Middle frontal gyrus (tissue), 1 donor: ENCODE measurements around the gene EFNA4.
A peak's percentile ranks its signal among the peaks of the same experiment; 100 is the strongest.

ENCODE experiments used
- DNase-seq: peaks from one replicate; pipeline ENCODE4 v3.0.0-alpha.2; 2015; ENCODE audit warnings: low spot score; ENCODE audit errors: extremely low spot score

The EFNA4 gene

DNA sequence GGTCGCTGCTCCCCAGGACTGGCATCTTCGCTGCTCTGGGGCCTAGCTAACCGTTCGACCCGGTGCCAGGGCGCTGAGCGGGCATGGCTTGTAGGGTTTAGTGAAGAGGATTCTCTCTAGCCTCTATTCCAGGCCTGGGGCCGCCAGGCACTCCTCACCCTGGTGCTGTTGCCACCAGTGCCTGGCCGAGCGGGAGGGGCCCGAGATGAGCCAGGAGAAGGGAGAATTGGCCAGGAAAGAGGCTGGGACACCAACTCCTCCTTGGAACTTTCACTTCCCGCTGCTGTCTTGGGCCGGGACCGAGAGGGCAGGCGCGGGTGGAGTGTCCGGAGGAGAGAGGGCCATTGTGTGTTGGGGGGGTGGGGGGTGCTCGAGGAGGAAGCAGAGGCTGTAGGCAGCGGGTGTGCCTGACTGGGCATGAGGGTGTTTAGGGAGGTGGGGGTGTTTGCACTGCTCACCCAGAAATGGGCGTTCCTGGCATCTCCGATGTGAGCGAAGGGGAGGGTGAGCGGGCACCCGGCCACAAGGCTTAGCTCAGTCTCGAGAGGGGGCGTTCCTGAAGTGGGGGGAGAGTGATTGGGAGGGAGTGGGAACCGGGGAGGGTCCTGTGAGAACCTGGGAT lies 11.7 kb upstream of the EFNA4 start:
- no peak for DNase-seq

GRCh38 chr1:155052439-155053395 lies 10.8 kb upstream of the EFNA4 start:
- no peak for DNase-seq

- no peak for DNase-seq
Observed at GRCh38 chr1:155053531-155054105, 9.9 kb upstream of the EFNA4 start.

DNA sequence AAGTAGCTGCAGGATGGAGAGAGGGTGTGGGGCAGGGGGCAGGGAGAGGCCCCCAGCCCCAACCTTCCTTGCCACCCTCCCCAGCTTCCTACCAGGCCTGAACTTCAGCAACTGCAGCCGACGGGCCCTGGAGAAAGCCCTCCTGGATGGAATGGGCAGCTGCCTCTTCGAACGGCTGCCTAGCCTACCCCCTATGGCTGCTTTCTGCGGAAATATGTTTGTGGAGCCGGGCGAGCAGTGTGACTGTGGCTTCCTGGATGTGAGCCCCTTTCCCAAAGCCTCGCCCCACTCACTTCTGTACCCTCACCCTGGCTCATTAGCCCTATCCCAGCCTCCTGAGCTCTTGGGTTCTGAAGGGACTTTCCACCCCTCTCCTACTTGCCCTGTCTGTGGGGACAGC lies 6.4 kb upstream of the EFNA4 start:
- no peak for DNase-seq

- no peak for DNase-seq
Observed at GRCh38 chr1:155057788-155058211, 5.7 kb upstream of the EFNA4 start.

DNA sequence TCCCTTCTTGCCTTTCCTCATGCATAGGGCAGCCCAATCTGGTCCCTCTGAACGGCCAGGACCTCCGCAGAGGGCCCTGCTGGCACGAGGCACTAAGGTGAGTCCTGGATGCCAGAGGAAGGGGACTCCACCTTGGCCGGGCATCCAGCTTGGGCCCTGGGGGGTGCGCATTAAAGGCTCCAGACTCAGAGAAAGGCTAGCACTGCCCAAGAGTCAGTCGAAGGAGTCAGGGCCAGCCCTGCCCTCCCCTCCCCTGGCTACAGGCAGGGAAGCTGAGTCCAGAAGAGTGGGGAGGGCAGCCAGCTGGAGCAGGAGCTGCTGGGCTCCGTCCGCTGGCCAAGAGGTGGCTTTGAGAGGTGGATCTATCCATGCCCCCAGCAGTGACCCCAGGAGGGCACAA lies 2.8 kb upstream of the EFNA4 start:
- no peak for DNase-seq

GRCh38 chr1:155061381-155062150 lies 2.0 kb upstream of the EFNA4 start:
- DNase-seq = no peak

- DNase-seq = no peak
Observed at GRCh38 chr1:155062151-155062686, 1.3 kb upstream of the EFNA4 start.

- DNase-seq = no peak
Observed at GRCh38 chr1:155062702-155063411, 683 bp upstream of the EFNA4 start.

DNA sequence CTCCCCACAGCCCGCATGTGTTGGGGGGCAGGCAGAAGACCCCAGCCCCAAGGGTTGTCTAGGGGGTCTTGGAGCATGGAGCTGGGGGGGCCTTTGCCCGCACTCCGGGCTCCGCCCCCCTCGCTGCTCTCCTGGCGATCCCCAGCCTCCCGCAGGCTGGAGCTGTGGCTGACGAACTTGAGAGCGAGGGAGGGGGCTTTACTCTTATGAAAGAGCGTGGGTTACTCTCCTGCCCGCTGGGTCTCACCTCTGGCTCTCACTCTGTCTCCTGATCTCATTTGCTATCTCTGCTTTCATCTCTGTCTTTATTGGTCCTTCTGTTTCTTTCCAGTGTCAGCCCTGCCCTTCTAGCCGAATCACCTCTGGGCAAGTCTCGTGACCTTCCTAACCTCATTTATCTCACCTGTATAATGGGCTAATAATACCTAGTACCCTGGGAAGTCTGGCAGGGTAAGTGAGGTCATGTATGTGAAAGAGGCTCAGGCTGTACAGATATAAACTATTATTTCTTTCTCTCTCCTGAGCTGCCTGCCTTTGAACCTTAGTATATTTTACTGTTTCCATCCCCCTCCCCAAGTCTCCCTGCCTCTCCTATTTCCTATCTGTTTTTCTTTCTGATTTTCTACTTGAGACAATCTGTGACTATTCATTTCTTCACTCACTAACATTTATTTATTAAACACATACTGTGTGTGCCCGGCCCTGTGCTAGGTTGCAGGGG lies 731 bp downstream of the EFNA4 start:
- DNase-seq = no peak

DNA sequence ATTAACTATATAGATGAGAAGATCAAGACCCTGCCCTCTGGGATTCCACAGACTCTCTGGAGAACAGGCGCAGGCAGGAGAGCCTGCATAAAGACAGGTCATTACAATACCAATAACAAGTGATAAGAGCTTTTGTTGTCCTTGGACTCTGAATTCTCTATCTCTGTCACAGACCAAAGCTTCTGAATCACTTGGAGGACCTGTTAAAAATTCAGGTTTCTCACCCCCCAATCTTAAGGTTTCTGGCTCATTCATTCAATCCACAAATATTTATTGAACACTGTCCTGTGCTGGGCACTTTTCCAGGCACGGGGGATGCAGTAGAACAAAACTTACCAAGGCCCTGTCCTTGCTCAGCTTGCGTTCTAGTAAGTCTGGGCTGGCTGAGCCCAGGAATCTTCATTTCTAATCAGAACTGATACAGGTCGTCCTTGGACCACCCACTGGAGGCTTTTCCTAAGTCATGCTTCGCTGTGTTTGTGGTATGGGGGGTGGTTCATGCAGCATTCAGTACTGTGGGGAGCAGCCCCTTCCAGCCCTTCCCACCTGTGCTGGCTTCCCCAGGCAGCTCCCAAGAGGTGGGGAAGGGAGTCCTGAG lies 1.4 kb downstream of the EFNA4 start:
- DNase-seq = no peak

GRCh38 chr1:155066777-155067176 lies 3.2 kb downstream of the EFNA4 start:
- no peak for DNase-seq

DNA sequence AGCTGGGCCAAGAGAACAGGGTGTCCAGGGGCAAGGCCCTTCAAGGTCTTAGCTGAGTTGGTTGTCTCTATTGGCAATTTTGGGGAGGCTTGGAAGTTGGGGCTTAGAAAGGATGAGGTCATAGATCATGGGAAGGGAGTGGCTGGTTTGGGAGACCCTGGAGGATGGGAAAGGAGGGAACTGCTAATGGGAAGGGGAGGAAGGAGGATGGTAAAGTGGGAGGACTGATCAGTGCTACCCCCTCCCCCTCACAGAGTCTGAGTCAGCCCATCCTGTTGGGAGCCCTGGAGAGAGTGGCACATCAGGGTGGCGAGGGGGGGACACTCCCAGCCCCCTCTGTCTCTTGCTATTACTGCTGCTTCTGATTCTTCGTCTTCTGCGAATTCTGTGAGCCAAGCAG lies 5.1 kb downstream of the EFNA4 start:
- no peak for DNase-seq

DNA sequence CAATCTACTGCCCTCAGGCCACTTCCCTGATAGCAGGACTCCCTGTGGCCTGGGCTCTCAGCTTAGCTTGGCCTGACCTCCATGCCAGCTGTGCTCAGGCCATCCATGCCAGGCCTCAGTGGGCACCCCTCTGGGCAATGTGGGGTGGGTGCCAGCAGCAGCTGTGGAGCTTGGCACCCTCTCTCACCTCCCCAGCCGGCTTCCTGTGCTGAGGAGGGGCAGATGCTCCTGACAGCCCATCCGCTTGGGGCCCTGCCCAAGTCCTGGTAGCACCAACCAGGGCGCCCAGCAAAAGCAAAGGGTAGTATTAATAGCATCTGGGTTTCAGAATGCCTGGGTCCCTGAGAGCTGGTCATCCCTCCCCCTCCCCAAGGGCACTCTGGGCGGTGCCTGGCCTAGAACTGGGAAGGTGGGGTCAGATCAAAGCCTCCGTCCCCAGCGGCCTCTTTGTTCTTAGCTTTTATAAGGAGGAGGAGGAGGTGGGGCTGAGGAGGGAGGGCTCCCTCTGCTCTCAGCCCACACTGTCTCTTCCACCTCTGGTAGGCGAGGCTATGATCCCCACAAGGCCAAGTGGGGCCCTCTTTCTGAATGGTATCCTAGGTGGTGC lies 6.1 kb downstream of the EFNA4 start:
- DNase-seq = no peak

GRCh38 chr1:155070158-155070621 lies 6.7 kb downstream of the EFNA4 start:
- no peak for DNase-seq

- DNase-seq = peak; percentile 64
Observed at GRCh38 chr1:155070721-155071569, 7.4 kb downstream of the EFNA4 start.

DNA sequence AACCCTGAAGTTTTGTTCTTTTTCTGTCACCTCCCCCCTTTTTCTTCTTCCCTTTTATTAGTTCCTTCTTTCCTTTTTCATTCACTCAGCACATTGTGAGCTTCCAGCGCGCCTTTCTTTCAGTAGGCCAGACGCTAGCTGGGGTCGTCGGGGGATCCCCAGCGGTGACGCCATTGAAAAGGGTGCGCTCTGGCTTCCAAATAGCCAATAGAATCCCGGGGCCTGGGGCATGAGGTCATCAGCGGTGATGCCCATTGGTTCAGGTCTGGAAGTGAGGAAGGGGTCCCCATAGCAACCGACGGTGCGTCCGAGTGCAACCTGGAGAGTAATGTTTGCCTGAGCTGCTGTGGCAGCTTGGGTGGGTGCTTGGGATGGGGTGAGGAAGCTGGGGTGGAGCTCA lies 8.2 kb downstream of the EFNA4 start:
- DNase-seq = no peak
